DMS153 treated with DMSO at 0.1 percent for 48 hours (cell line): ENCODE measurements around the gene NTN1.

Source experiments
- DNase-seq: peaks from one replicate; lab custom pipeline; 2025; ENCODE audit not compliant: unreplicated experiment; lab: John Stamatoyannopoulos, UW

The NTN1 gene

DNA sequence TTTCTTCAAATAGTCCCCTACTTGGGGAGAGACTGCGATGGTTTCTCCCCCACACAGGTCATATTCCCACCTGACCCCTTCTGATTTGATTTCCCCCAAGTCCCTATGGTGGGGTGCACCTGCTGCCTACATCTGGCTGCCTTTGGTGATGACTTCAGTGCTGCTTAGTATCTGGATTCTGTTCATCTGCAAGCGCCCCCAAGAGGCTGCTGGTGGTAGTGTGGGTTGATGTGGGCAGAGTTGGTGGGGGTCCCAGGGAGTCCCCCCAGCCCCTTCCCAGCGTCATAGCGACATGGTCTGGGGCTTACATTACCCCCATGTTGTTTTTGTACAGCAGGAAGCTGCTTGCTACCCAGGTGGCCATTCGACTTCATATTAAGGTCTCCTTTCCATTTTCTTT lies 99.2 kb downstream of the NTN1 start:
- DNase-seq, result no peak

DNA sequence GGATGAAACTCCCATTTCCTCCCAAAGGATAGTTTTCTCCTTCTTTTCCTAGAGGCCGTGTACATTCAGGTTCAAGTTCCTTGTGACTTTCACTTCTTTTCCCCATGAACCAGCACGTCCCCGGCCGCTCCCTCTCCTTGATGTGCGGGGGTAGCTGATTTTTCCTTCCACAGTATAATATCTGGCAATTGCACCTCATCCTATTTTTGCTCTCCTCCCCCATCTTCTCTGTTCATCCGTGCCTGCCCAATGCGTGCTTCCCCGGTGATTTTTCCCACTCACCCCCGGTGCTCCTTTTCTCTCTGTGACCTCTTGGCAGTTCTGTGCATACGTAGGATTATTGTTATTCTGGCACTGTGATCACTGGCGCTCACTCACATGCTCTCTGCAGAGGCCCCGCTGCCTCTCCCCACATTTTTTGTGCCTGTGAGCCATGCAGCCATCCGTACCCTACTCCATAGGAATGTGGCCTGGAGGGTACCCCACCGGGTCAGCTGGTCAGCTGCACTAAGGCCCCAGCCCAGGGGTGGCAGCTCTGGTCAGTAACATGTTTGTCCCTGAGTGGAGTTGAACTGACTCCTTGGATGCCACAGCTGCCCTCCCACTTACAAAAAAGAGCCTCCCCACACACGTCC lies 100.0 kb downstream of the NTN1 start:
- DNase-seq, result no peak

DNA sequence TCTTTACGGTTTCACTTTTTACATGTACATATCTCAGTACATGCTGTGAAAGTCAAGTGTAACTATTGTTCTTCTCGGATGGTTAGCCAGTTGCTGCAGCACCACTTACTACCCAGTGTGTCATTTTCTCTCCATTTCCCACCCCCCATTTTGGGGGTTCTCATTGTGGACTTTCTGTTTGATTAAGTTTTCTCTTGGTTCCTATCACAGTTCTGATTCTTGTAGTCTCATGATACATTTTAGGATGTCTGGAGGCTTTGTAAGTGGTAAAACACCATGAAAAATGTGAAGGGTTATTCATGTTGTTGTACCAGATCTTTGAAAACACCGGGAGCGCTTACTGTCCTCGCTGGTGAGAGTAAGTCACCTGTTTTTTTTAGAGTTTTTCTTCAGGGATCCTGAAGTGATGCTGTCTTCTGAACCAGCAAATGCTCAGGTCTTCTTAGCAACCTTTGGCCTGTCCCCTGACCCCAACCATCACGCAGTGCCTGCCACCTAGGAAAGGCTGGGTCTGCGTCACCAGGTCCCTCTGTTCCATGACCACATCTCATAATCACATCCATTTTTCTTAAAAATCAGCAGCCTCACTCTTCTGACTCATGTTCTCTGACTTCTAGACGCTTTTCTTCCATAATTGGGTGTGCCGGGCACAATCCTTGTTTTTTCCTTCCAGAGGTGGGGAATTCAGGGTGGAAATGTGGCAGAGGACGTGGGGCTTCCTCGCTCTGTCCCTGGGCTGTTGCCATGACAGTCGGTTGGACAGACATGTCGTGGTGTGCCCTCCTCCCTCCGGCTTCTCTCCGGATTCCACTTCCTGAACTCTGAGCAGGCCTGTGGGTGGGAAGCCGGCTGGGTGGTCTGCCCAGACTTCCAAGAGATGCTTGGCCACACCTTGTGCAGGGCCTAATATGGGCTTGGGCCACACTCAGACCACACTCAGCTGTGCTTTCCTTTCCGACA lies 102.6 kb downstream of the NTN1 start:
- no peak for DNase-seq

DNA sequence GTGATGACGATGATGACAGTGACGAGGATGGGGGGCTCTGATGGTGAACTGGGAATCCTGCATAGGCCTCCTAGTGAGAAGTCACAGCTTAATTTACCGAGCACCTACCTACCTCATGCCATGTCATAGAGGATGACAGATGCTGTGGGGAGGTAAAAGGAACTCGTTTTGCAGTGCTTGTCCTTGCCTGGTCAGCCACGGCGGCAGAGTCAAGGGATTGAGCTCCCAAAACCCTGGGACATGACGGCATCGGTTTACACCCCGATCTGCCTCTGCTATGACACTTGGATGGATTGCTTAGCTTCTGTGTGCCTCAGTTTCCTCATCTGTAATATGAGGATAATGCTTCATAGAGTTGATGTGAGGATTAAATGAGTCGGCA lies 103.2 kb downstream of the NTN1 start:
- no peak for DNase-seq

DNA sequence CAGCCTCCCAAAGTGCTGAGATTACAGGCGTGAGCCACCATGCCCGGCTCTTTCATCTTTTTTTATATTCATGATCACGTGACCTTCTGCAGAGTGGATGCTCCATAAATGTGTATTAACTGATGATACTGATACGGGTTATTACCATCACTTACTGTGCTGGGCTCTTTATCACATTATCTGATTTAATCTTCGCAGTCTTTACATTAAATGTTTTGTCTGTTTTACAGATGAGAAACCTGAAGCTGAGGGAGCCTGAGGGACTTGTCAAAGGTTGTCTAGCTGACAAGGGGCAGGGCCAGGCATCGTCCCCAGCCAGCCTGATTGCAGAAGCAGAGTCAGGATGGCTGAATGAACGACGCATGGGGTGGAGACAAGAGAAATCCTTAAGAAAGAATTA lies 104.4 kb downstream of the NTN1 start:
- DNase-seq, result no peak

DNA sequence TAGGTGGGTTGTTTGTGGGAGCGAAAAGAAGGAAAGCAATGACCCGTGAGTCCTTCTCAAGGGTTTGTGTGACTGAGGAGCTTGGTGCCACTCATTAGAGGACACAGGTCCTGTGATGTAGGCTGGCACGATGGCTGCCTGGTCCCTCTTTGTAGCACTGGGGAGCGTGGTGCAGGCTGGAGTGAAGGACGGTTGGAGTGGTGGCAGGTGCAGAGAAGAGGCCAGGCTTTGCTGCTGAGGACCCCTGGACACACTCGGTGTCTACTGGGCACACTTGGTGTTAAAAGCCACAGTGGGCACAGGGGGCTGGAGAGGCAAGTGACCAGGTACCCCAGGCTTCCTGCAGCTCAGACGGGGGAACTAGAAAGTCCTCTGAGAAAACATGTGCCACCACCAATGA lies 106.0 kb downstream of the NTN1 start:
- no peak for DNase-seq

DNA sequence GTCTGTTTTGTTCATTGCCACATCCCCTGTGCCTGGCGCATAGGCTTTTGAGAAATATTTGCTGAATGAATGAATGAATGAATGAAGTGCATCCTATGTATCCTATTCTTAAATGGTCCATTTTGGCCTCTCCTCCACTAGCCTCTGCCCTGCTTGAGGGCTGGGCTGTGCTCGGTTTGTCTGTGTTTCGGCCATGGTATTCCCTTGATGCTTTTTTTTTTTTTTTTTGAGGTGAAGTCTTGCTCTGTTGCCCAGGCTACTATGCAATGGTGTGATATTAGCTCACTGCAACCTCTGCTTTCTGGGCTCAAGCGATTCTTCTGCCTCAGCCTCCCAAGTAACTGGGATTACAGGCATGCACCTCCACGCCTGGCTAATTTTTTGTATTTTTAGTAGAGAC lies 110.1 kb downstream of the NTN1 start:
- no peak for DNase-seq

DNA sequence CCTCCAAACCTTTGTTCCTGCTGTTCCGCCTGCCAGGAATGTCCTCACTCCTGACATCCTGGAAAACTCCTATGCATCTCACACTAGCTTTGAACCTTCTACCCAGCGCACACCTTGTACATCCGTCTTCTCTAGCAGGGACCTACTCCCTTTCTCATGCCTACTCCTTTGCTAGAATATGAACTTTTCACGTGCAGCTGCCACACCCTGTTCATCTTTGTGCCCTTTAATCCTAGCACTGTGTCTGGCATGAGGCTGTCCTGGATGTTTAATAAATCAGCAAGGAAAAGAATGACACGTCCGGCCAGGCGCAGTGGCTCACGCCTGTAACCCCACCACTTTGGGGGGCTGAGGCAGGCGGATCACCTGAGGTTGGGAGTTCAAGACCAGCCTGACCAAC lies 111.0 kb downstream of the NTN1 start:
- no peak for DNase-seq

DNA sequence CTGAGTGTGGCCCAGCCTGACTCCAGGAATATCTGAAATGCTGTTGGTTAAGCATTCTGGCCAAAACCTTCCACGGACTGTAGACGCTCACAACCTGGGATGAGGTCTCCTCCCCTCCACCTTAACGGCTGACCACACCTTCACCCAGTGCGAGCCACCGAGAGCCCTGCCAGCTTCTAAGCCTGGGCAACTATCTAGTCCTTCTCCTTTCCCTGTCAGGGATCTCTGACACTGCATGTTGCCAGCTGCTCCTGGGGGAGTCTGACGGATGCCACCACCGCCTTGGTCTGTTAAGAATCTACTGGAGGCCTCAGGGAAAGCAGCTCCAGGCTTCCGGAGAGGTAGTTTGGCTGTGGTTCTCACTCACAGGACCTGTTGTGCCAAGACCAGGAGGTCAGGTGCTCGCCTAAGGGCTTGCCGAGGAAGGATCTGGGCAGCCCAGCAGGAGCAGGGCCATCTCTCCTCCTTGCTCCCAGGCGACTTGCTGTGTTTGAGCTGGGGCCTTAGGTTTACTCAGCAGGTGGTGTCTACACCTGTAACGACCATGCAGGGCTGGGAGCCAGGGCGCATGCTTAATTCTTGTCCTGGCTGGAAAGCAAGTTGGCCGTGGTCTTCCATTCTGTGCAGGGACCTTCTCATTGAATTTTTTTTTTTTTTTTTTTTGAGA lies 111.8 kb downstream of the NTN1 start:
- no peak for DNase-seq

DNA sequence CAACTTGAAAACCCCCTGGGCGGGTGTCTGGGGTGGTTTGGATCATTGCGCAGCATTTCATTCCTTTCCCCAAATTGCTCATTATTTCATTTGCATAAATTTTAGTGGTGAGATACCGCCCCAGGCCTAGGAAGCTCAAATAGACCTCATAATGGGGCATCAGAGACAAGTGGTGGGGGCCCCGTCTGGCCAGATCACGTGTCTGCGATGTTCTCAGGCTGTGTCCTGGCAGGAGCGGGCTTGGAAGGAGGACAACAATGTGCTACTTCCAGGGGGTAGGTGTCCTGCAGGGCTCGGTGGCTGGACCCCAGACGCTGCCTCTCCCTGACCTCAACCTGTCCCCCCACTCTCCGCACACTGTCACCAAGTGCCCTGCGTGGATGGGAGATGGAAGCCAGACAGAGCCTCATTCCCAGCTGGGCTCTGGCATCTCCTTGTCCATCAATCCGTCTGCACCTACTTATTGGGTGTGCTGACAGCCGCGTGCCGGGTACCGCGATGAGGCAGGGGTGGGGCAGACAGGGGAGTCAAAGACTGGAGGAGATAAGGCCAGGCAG lies 116.9 kb downstream of the NTN1 start:
- no peak for DNase-seq

DNA sequence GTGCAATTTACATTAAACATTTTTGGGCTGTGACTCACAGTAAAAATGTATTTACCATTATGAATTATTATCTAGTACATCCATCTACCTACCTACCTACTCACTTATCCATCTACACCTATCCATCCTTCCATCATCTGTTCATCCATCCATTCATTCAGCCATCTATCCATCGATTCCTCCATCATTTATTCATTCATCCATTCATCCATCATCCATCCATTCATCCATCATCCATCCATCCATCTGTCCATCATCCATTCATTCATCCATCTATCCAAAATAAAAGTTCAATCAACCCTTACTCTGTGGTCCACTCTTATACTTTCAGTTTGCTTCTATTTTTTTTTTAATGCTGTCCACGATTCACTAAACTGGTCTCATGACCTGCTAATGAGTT lies 118.4 kb downstream of the NTN1 start:
- no peak for DNase-seq

DNA sequence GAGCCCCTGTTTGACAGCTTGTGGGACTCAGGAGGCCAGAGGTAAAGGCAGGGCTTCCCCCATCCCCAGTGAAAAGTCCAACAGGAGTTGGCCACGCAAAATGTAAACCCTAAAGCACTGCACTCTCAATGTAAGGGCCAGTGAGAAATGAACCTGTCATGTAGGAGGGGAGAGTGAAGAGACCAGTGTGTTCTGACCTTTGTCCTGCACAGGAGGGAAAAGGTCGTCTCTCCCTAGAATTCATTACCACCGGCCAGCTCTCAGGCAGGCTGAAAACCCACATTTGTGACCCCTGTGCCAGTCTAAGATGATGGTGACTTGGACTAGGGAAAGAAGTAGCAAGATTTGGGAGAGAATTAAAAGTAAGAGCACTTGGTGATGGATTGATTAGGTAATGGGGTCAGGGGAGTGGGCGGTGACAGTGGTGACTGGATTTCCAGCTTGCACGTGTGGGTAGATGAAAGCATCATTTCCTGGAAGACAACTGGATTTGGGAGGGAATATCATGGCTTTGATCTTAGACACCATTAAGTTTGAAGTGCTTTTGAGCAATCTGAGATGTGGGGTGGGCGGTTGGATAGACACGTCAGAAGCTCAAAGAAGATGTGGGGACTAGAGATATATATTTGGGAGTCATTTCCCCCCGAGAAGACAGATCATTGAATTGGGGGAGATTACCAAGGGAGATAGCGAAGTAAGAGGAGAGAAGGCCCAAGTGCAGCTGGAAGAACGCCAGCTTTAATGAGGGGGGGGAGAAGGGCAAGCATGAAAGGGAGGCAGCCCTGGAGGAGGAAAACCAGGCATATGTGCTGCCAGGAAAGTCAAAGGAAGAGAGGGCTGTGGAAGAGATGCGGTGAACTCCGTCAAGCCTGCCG lies 119.5 kb downstream of the NTN1 start:
- no peak for DNase-seq

DNA sequence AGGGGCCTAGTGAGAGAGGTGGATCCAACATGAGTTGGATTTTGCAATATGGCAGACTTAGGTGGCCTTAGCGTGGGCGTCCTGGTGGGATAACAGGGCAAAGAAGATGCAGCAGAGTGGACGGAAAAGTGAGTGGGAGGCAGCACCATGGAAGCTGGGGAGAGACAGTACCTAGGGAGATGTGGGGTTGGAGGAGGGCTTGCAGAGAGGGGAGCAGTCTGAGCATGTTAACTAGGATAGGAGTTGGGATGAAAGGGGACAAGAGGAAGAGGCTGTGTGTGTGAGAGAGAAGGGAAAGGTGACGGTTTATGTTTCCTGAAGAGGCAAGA lies 120.1 kb downstream of the NTN1 start:
- no peak for DNase-seq

DNA sequence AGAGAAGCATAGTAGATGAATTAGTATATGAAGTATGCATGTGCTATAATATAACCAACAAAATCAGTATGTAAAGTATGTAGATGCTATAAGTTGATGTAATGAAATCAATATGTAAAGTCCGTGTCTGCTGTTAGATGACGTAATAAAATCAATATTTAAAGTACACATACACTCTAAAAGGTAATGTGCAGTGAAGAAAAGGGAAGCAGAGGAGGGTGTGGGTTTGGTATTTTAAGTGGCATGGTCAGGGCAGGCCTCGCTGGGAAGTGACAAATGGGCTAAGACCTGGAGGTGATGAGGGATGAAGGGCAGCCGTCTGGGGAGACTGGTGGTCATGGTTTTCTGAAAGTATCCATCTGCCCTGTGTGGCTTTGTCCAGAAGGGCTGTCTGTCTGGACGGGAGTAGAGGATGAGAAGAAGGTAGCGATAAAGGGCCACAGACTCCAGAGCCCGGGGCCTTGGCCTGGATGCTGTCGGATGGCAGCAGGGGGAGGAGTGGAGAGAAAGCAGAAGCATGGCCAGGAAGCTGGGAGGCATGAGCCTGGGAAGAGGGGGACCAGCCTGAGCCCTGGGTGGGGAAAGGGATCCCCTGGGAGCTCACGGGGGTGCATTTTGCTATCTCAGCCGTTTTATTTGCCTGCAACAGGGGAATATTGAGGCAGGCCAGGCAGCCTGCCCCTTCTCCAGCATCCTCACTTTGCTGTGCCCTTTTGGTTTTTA lies 121.6 kb downstream of the NTN1 start:
- no peak for DNase-seq

DNA sequence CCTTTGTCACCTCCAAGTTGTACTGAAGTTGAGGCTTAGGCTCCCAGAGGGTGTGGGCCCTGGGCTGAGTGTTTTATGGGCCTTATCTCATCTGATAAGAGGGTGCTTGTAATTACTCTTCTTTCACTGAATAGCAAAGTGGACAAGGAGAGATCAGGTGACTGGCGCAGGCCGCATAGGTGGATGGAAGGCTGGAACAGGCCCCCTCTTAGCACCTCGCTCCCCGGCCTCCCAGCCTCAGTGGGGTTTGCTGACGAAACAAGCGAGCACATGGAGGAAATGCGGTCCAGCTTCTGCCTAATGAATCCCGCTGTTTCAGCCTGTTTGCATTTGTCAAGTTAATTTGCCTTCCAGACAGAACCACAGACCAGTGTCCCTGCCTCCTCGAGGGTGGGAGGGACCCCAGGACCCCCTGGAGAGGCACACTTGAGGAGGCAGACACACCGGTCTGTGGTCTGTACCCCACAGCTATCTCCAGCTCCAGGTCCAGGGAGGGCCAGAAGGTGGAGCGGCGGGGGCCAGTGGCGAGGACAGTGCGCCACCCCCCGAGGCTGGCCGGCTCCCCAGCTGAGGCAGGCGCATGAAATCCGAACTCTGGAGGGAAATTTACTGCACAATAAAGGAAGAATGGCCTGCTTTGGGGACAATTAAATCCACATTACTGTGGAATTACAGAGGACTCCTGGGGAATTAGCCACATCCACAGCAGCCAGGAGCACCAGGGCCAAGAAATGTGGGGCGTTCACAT lies 123.4 kb downstream of the NTN1 start:
- no peak for DNase-seq

DNA sequence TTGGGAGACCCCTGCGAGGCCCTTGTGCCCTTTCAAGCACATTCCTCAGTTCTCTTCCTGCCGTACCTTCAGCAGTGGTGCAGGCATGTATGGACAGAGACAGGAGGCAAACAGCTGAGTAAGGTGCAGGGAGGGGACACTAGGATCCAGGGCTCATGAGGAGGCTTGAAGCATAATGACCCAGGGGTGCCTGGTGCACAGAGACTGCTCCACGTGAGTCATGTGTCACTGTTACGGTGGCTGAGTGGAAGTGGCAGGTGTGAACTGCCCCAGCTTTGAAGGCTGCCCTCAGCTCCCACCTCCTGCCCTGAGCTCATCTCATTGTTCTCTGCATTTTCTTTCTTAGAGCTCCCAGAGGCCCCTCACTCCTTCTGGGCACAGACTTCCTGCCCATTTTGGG lies 124.8 kb downstream of the NTN1 start:
- DNase-seq, result no peak

DNA sequence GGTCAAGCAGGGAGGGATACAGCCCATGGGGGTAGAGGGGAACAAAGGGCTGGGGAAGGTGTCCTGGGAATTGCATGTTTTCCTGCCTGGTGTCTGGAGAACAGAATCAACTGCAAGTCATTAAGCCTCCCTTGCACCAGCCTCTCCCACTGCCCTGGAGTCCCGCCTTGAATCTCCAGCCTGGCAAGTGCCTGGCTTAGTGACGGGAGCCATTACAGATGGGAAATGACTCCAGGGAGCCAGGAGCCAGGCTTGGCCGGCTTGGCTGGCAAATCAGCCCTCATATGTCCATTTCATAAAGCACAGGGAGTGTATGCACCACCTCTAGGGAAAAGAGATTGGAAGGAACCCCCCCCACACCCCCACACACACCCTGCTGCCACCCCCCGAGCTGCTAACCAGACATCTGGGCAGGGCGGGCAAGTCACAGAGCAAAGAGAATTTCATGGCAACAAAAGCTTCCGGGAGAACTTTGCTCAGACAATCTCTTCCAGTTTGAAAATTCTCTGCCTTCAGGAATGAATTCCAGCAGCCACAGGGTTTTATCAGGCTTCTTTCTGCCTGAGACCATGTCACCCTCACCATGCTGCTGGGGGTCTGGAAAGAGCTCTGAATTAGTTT lies 127.7 kb downstream of the NTN1 start:
- no peak for DNase-seq

DNA sequence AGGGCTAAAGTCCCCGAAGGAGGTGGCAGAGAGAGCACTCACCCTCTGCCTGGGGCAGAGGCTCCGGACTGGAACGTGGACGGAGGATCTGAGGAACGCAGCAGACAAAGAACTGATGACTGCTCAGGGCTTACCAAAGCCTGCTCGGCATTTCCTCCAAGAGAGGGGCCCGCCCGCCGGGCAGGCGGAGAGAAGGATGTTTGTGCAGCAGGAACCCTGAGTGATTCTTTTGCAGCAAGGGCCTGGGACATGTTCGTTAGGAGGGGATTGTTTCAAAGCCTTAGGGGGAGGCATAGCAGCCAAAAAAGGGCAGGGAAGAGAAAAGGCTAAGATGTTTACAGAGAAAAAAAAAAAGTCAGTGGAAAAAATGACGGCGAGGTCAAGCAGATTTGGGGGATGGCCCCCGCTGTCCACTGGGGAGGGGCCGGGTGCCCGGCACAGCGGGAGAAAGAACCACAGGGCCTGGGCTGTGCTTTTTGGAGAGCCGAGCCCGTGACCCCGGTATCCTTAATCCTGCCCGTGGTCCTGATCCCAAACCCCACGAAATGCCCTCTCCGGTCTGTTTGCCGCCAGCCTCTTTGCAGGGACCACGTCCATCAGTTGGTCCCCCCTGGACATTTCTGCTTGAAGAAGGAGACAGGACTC lies 129.3 kb downstream of the NTN1 start:
- no peak for DNase-seq

DNA sequence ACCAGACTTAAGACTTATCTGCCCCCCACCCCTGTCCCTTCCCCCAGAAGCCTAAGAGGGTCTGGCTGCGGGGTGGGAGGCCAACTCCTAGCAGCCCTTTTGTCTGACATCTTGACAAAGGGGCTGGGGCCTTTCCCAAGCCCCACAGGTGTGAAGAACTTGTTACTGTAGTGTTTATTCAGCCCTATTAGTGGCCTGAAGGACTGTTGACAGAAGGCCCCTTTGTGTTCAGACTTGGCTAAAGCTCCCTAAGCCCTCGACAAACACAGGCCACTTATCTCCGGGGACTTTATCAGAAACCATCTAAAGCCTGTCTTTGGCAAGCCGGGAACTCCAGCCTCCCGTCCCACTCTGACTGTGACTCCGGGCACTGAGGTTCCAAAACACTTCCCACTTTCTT lies 129.8 kb downstream of the NTN1 start:
- DNase-seq, result no peak
